Caco-2 (cell line): ENCODE results near the gene MRPL42. TPM values are rescaled to one million over a fixed set of nuclear protein-coding genes. Genes with fewer than 3 reads are reported as not detected.

ENCODE experiments used
- BruUV-seq: library from RNA; stranded (reverse); fragments of 400-500 nt; replicated peaks from 2 replicates; lab custom pipeline; 2021; lab: Mats Ljungman, UMichigan
- CTCF ChIA-PET: fragments of 300-600 bp; sonication (Branson Sonifier 250); formaldehyde crosslinking; loops from one replicate; lab custom pipeline; 2022; ENCODE audit warnings: antibody characterized with exemption; lab: Charles Lee
- POLR2A ChIA-PET: fragments of 300-600 bp; sonication (Branson Sonifier 250); formaldehyde crosslinking; loops from one replicate; lab custom pipeline; 2022; ENCODE audit warnings: antibody characterized with exemption; lab: Charles Lee
- DNase-seq, 2 experiments: peaks; one replicate each; pipeline versions ENCODE4 v3.0.0 to v3.0.0-alpha.2; 2020 to 2022
- H3K27me3 ChIP-seq: replicated peaks from 2 replicates; pipeline ENCODE4 v1.6.0; 2011; ENCODE audit warnings: low read length; ENCODE audit not compliant: control insufficient read depth, insufficient read depth
- H3K36me3 ChIP-seq: 2 replicates; pipeline ENCODE4 v1.5.1; 2011; ENCODE audit warnings: low read length; ENCODE audit not compliant: control insufficient read depth, insufficient read depth
- H3K4me1 ChIP-seq: fragments of 250-450 bp; sonication (Bioruptor Pico); 2 replicates; pipeline ENCODE4 v1.5.1; 2020; ENCODE audit warnings: mild to moderate bottlenecking
- H3K4me3 ChIP-seq: 2 replicates; pipeline ENCODE4 v1.5.1; 2011; ENCODE audit warnings: low read depth, mild to moderate bottlenecking, control low read depth, low read length
- H3K9me3 ChIP-seq: fragments of 250-450 bp; sonication (Bioruptor Pico); 2 replicates; pipeline ENCODE4 v1.5.1; 2020; ENCODE audit warnings: mild to moderate bottlenecking, moderate library complexity
- H3K27ac Mint-ChIP-seq: one replicate; pipeline ENCODE4 v1.8.0; 2022; ENCODE audit warnings: mixed read lengths; ENCODE audit not compliant: unreplicated experiment
- H3K27me3 Mint-ChIP-seq: one replicate; pipeline ENCODE4 v1.8.0; 2022; ENCODE audit warnings: mixed read lengths; ENCODE audit not compliant: insufficient read depth, unreplicated experiment
- H3K36me3 Mint-ChIP-seq: one replicate; pipeline ENCODE4 v1.8.0; 2022; ENCODE audit warnings: mild to moderate bottlenecking, mixed read lengths; ENCODE audit not compliant: insufficient read depth, unreplicated experiment
- H3K4me1 Mint-ChIP-seq: one replicate; pipeline ENCODE4 v1.8.0; 2022; ENCODE audit warnings: low read depth, mixed read lengths; ENCODE audit not compliant: unreplicated experiment
- H3K4me3 Mint-ChIP-seq: one replicate; pipeline ENCODE4 v1.8.0; 2022; ENCODE audit warnings: mild to moderate bottlenecking, moderate library complexity, mixed read lengths; ENCODE audit not compliant: unreplicated experiment
- H3K9me3 Mint-ChIP-seq: one replicate; pipeline ENCODE4 v1.8.0; 2022; ENCODE audit warnings: mixed read lengths; ENCODE audit not compliant: unreplicated experiment
- CTCF ChIP-seq, 2 experiments: fragments of 200-600 bp in 1 of 2; IDR thresholded peaks; 1 replicate in 1 of 2; 2 replicates in 1 of 2; pipeline versions ENCODE4 v1.5.1 to v1.8.0; 2011 to 2022; ENCODE audit warnings: antibody characterized with exemption in 1 of 2, control low read depth in 1 of 2, inconsistent platforms in 1 of 2, low read depth in 1 of 2, low read length in 1 of 2, mild to moderate bottlenecking in 1 of 2, moderate library complexity in 1 of 2; ENCODE audit not compliant: insufficient read depth in 1 of 2, severe bottlenecking in 1 of 2, unreplicated experiment in 1 of 2
- intact Hi-C: fragments of 100-400 bp; cut with micrococcal nuclease; formaldehyde crosslinking; loops from one replicate; pipeline ENCODE4 v1.10.0; 2022; ENCODE audit not compliant: unreplicated experiment
- total RNA-seq: library from RNA; stranded (reverse); gene quantifications from 2 replicates; pipeline ENCODE4 v1.2.3, GENCODE V29; 2022

MRPL42 gene
- total RNA-seq, 1 experiment from 2014 or later = 77.0 TPM

- Histone ChIP-seq H3K36me3 (no peaks in the 10 kb centered on the region), H3K4me3 (no peak overlapping the region), H3K27me3 (no peaks in the 10 kb centered on the region), H3K9me3 (no peaks in the 10 kb centered on the region), H3K4me1 (peaks cover 11% of the 10 kb centered on the region; the same call in 1 of the 2 replicates)
- no peak for TF ChIP-seq CTCF (IDR thresholded peaks at IDR 0.05; ENCODE audit: insufficient read depth in 1 of 2, low read depth in 1 of 2, low read length in 1 of 2, severe bottlenecking in 1 of 2, unreplicated experiment in 1 of 2)
- POLR2A ChIA-PET = no interaction called here
- Mint-ChIP-seq H3K4me3 (no peak overlapping the region), H3K27me3 (no peaks in the 10 kb centered on the region), H3K9me3 (no peaks in the 10 kb centered on the region), H3K36me3 (peaks cover 17% of the 10 kb centered on the region), H3K4me1 (peaks cover 6% of the 10 kb centered on the region), H3K27ac (no peak overlapping the region)
- intact Hi-C loops = no loop called here
- no peak for DNase-seq
- CTCF ChIA-PET = no interaction called here
- no TSS peak for BruUV-seq
These were observed 2.1 kb downstream of the MRPL42 start for GRCh38 chr12:93469386-93469785.

GRCh38 chr12:93476555-93476954 is 9.2 kb downstream of the MRPL42 start:
- POLR2A ChIA-PET = no interaction called here
- Mint-ChIP-seq H3K36me3 (peaks cover 27% of the 10 kb centered on the region), H3K4me3 (no peak overlapping the region), H3K4me1 (no peaks in the 10 kb centered on the region), H3K9me3 (no peaks in the 10 kb centered on the region), H3K27ac (no peak overlapping the region), H3K27me3 (no peaks in the 10 kb centered on the region)
- H3K27me3 ChIP-seq = no peaks in the 10 kb centered on the region
- H3K4me3 ChIP-seq = no peak overlapping the region
- no peaks in the 10 kb centered on the region for H3K9me3 ChIP-seq
- CTCF ChIA-PET = no interaction called here
- TF ChIP-seq CTCF (IDR thresholded peaks at IDR 0.05; ENCODE audit: insufficient read depth in 1 of 2, low read depth in 1 of 2, low read length in 1 of 2, severe bottlenecking in 1 of 2, unreplicated experiment in 1 of 2) = no peak
- no peak for DNase-seq
- no TSS peak for BruUV-seq
- intact Hi-C loops = no loop called here
- H3K36me3 ChIP-seq = no peaks in the 10 kb centered on the region
- no peaks in the 10 kb centered on the region for H3K4me1 ChIP-seq

- no peaks in the 10 kb centered on the region for H3K27me3 ChIP-seq
- peaks cover 5% of the 10 kb centered on the region for H3K4me1 ChIP-seq
- ChIA-PET POLR2A (no interaction called here), CTCF (interaction anchor here (0.7 kb wide), 1 partner anchor 646 kb away, joined by 3 read pairs; no protein-coding TSS in a partner anchor)
- BruUV-seq = no TSS peak
- H3K9me3 ChIP-seq = no peaks in the 10 kb centered on the region
- no peak for TF ChIP-seq CTCF (IDR thresholded peaks at IDR 0.05; ENCODE audit: insufficient read depth in 1 of 2, low read depth in 1 of 2, low read length in 1 of 2, severe bottlenecking in 1 of 2, unreplicated experiment in 1 of 2)
- H3K36me3 ChIP-seq = no peaks in the 10 kb centered on the region; the same call in none of the 2 replicates
- H3K36me3 Mint-ChIP-seq = peaks cover 22% of the 10 kb centered on the region
- H3K4me3 ChIP-seq = no peak overlapping the region
- intact Hi-C loops = no loop called here
- no peak for DNase-seq
- H3K4me1 Mint-ChIP-seq = no peaks in the 10 kb centered on the region
- H3K27me3 Mint-ChIP-seq = no peaks in the 10 kb centered on the region
- no peak overlapping the region for H3K4me3 Mint-ChIP-seq
- H3K9me3 Mint-ChIP-seq = no peaks in the 10 kb centered on the region
- H3K27ac Mint-ChIP-seq = no peak overlapping the region
These were observed 15.4 kb downstream of the MRPL42 start for GRCh38 chr12:93482721-93483120.
